ENCODE measurements around the gene KRTAP10-1. TPM values are rescaled to one million over a fixed set of nuclear protein-coding genes. Genes with fewer than 3 reads are reported as not detected.
"Not testable (repeated sequence)": the region's sequence is repeated elsewhere in the genome, so short reads cannot be mapped to it uniquely, and the experiment has no call there.

The KRTAP10-1 gene
- polyA plus RNA-seq, 2 of the 4 experiments (the other 2 are of a cell fraction), result not detected

GRCh38 chr21:44505673-44506278, 34.2 kb downstream of the KRTAP10-1 start:
- no peaks in the 10 kb centered on the region for H3K4me1 ChIP-seq
- 74% methylated on average over 16 of the region's 16 CpGs for WGBS (ENCODE audit: missing lambda C conversion rate)
- DNase-seq (ENCODE audit: low read depth in 1 of 2, low spot score in 1 of 2) (no peak), ATAC-seq (no peak), FAIRE-seq (no peak)
- no peak overlapping the region for H3K27ac ChIP-seq
- ChIA-PET POLR2A (no interaction called here), CTCF (interaction anchor here (0.7 kb wide), 1 partner anchor 9 kb away, joined by 3 read pairs; no protein-coding TSS in a partner anchor)
- TF ChIP-seq CEBPB (IDR thresholded peaks at IDR 0.05) (no peak), HEYL (CRISPR knock-in tag; IDR thresholded peaks at IDR 0.05) (no peak), ZSCAN20 (CRISPR knock-in tag; IDR thresholded peaks at IDR 0.05) (no peak), TP53 (CRISPR knock-in tag; IDR thresholded peaks at IDR 0.05) (no peak), CHD2 (IDR thresholded peaks at IDR 0.05; ENCODE audit: low read length, partially characterized antibody) (no peak), GATA3 (IDR thresholded peaks at IDR 0.05; ENCODE audit: borderline replicate concordance) (no peak), ESRRA (IDR thresholded peaks at IDR 0.05; ENCODE audit: borderline replicate concordance, low read length) (no peak), EHMT2 (IDR thresholded peaks at IDR 0.05; ENCODE audit: low read depth) (no peak), ZFP36 (IDR thresholded peaks at IDR 0.05; ENCODE audit: borderline replicate concordance, partially characterized antibody) (no peak), JUNB (IDR thresholded peaks at IDR 0.05) (no peak), CBX8 (IDR thresholded peaks at IDR 0.05) (no peak), RCOR1 (IDR thresholded peaks at IDR 0.05; ENCODE audit: low read depth, low read length) (no peak), NPAS2 (CRISPR knock-in tag; IDR thresholded peaks at IDR 0.05; ENCODE audit: borderline replicate concordance) (no peak), USF2 (IDR thresholded peaks at IDR 0.05) (no peak), ZC3H11A (IDR thresholded peaks at IDR 0.05) (no peak), FOSB (CRISPR knock-in tag; IDR thresholded peaks at IDR 0.05) (no peak), HES2 (IDR thresholded peaks at IDR 0.05) (no peak), ELK1 (IDR thresholded peaks at IDR 0.05; ENCODE audit: low read depth, low read length) (no peak), KDM5A (IDR thresholded peaks at IDR 0.05) (no peak)
- no peak overlapping the region for H3K4me2 ChIP-seq
- no peak overlapping the region for H3K4me3 ChIP-seq
- H3K9me3 ChIP-seq, result no peaks in the 10 kb centered on the region

- POLR2A ChIA-PET, result no interaction called here
- H3K27ac ChIP-seq, result no peak overlapping the region
- FAIRE-seq (no peak), ATAC-seq (no peak), DNase-seq (ENCODE audit: low read depth in 1 of 2, low spot score in 1 of 2) (no peak)
- 80% methylated on average over 10 of the region's 20 CpGs for WGBS (ENCODE audit: missing lambda C conversion rate)
- H3K4me2 ChIP-seq, result no peak overlapping the region
- CTCF ChIA-PET, result interaction anchor here (1.2 kb wide), 2 partner anchors 14 to 289 kb away, joined by 3 read pairs; no protein-coding TSS in a partner anchor
- H3K9me3 ChIP-seq, result no peaks in the 10 kb centered on the region
- no peak overlapping the region for H3K4me3 ChIP-seq
- no peaks in the 10 kb centered on the region for H3K4me1 ChIP-seq
- TF ChIP-seq CHD2 (IDR thresholded peaks at IDR 0.05; ENCODE audit: low read length, partially characterized antibody), result no peak
- TF ChIP-seq FOXS1 (CRISPR knock-in tag; IDR thresholded peaks at IDR 0.05), result no peak
- no peak for TF ChIP-seq TP53 (CRISPR knock-in tag; IDR thresholded peaks at IDR 0.05)
- TF ChIP-seq SREBF2 (IDR thresholded peaks at IDR 0.05), result no peak
- TF ChIP-seq ZFP36 (IDR thresholded peaks at IDR 0.05; ENCODE audit: borderline replicate concordance, partially characterized antibody), result no peak
- no peak for TF ChIP-seq EHMT2 (IDR thresholded peaks at IDR 0.05; ENCODE audit: low read depth)
- no peak for TF ChIP-seq CHD4 (IDR thresholded peaks at IDR 0.05; ENCODE audit: borderline replicate concordance)
- no peak for TF ChIP-seq RFX5 (IDR thresholded peaks at IDR 0.05)
- no peak for TF ChIP-seq RNF2 (IDR thresholded peaks at IDR 0.05; ENCODE audit: borderline replicate concordance, low read depth)
- no peak for TF ChIP-seq HOXB13 (CRISPR knock-in tag; IDR thresholded peaks at IDR 0.05; ENCODE audit: low read depth)
- no peak for TF ChIP-seq ZC3H11A (IDR thresholded peaks at IDR 0.05)
- TF ChIP-seq RCOR1 (IDR thresholded peaks at IDR 0.05; ENCODE audit: low read depth, low read length), result no peak
- no peak for TF ChIP-seq MAZ (IDR thresholded peaks at IDR 0.05; ENCODE audit: borderline replicate concordance, low read depth, low read length)
- TF ChIP-seq CBX2 (IDR thresholded peaks at IDR 0.05; ENCODE audit: borderline replicate concordance, low read depth), result no peak
- TF ChIP-seq RARB (CRISPR knock-in tag; IDR thresholded peaks at IDR 0.05), result no peak
- TF ChIP-seq HDAC2 (IDR thresholded peaks at IDR 0.05), result no peak
- no peak for TF ChIP-seq PHF8 (IDR thresholded peaks at IDR 0.05; ENCODE audit: borderline replicate concordance, low read depth)
- no peak for TF ChIP-seq NPAS2 (CRISPR knock-in tag; IDR thresholded peaks at IDR 0.05; ENCODE audit: borderline replicate concordance)
These were observed 36.0 kb downstream of the KRTAP10-1 start for GRCh38 chr21:44503901-44504399.

GRCh38 chr21:44503006-44503889, 36.7 kb downstream of the KRTAP10-1 start:
- H3K4me2 ChIP-seq; ATAC-seq; H3K9me3 ChIP-seq; H3K4me3 ChIP-seq; DNase-seq (ENCODE audit: low read depth in 1 of 2, low spot score in 1 of 2); FAIRE-seq; H3K27ac ChIP-seq; H3K4me1 ChIP-seq; POLR2A ChIA-PET: not testable (repeated sequence)
- WGBS (ENCODE audit: missing lambda C conversion rate), result 88% methylated on average over 13 of the region's 44 CpGs
- CTCF ChIA-PET, result interaction anchor here (1.2 kb wide), 2 partner anchors 15 to 290 kb away, joined by 3 read pairs; no protein-coding TSS in a partner anchor

Measured in A549 (cell line).